Glomerular visceral epithelial cell (primary cell): ENCODE results near the gene NPTXR.
A peak's percentile ranks its signal among the peaks of the same experiment; 100 is the strongest.
"Not testable (repeated sequence)": the region's sequence is repeated elsewhere in the genome, so short reads cannot be mapped to it uniquely, and the experiment has no call there.

Experiments used
- DNase-seq: peaks from one replicate; pipeline ENCODE4 v3.0.0-alpha.2; 2016; ENCODE audit errors: extremely low spot score

The NPTXR gene

GRCh38 chr22:38868886-38869381, 25.1 kb upstream of the NPTXR start:
- peak; percentile 64 for DNase-seq

- no peak for DNase-seq
Measured at GRCh38 chr22:38868286-38868721, 24.5 kb upstream of the NPTXR start.

GRCh38 chr22:38867471-38868285, 23.9 kb upstream of the NPTXR start:
- DNase-seq = no peak

GRCh38 chr22:38867124-38867455, 23.3 kb upstream of the NPTXR start:
- DNase-seq = no peak

GRCh38 chr22:38866399-38867123, 22.7 kb upstream of the NPTXR start:
- no peak for DNase-seq

GRCh38 chr22:38866024-38866398, 22.2 kb upstream of the NPTXR start:
- DNase-seq = no peak

GRCh38 chr22:38865201-38866023, 21.6 kb upstream of the NPTXR start:
- DNase-seq = no peak

GRCh38 chr22:38864361-38865191, 20.7 kb upstream of the NPTXR start:
- no peak for DNase-seq

GRCh38 chr22:38863531-38864131, 19.8 kb upstream of the NPTXR start:
- DNase-seq = no peak

GRCh38 chr22:38862375-38863329, 18.8 kb upstream of the NPTXR start:
- no peak for DNase-seq

- no peak for DNase-seq
Measured at GRCh38 chr22:38861927-38862326, 18.1 kb upstream of the NPTXR start.

- no peak for DNase-seq
Measured at GRCh38 chr22:38861170-38861876, 17.5 kb upstream of the NPTXR start.

GRCh38 chr22:38860283-38861169, 16.7 kb upstream of the NPTXR start:
- no peak for DNase-seq

GRCh38 chr22:38859581-38860282, 15.9 kb upstream of the NPTXR start:
- no peak for DNase-seq

GRCh38 chr22:38858492-38858891, 14.7 kb upstream of the NPTXR start:
- no peak for DNase-seq

- not testable (repeated sequence) for DNase-seq
Measured at GRCh38 chr22:38854476-38854875, 10.6 kb upstream of the NPTXR start.

GRCh38 chr22:38853883-38854282, 10.1 kb upstream of the NPTXR start:
- not testable (repeated sequence) for DNase-seq
